Measurements from ENCODE around the gene EFCAB14.

DNA sequence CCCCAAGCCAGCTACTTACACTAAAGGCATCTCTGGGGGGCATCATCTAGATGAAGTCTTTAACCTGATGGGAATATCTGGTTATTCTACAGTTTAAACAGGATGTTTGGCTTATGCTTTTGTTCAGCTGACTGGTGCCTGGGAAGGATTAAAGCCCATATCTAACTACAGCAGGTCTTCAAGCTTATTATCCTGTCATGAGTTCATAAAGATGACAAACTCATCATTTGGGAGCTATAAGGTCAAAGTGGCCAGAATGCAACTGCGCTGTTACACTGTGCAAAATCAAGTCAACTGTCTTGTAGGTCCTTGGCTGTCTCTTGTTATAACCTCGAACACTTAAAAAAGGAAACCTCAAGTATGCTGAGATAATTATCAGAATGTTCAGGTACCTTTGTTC, 83.7 kb downstream of the EFCAB14 start:
- TF ChIP-seq, protein P1, sequence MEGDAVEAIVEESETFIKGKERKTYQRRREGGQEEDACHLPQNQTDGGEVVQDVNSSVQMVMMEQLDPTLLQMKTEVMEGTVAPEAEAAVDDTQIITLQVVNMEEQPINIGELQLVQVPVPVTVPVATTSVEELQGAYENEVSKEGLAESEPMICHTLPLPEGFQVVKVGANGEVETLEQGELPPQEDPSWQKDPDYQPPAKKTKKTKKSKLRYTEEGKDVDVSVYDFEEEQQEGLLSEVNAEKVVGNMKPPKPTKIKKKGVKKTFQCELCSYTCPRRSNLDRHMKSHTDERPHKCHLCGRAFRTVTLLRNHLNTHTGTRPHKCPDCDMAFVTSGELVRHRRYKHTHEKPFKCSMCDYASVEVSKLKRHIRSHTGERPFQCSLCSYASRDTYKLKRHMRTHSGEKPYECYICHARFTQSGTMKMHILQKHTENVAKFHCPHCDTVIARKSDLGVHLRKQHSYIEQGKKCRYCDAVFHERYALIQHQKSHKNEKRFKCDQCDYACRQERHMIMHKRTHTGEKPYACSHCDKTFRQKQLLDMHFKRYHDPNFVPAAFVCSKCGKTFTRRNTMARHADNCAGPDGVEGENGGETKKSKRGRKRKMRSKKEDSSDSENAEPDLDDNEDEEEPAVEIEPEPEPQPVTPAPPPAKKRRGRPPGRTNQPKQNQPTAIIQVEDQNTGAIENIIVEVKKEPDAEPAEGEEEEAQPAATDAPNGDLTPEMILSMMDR (optimal IDR thresholded peaks at IDR 0.05 in 1 of 3, IDR thresholded peaks at IDR 0.05 in 1 of 3, conservative IDR thresholded peaks at IDR 0.05 in 1 of 3; ENCODE audit: extremely low read depth in 1 of 3, insufficient read depth in 2 of 3, low read length in 3 of 3), result no peak
- TF ChIP-seq EZH2 (IDR thresholded peaks at IDR 0.05; ENCODE audit: low read length), result no peak

Data from keratinocyte (primary cell).